Colonic mucosa (tissue), 4 donors: ENCODE measurements around the gene CKAP4. TPM values are rescaled to one million over a fixed set of nuclear protein-coding genes. Genes with fewer than 3 reads are reported as not detected.

ENCODE experiments used
- DNase-seq: peaks from one replicate; pipeline ENCODE4 v3.0.0-alpha.2; 2020
- H3K27ac ChIP-seq: fragments of 200-600 bp; one replicate; pipeline ENCODE4 v1.8.0; 2021
- H3K27me3 ChIP-seq: fragments of 200-600 bp; one replicate; pipeline ENCODE4 v1.8.0; 2021
- H3K36me3 ChIP-seq: fragments of 200-600 bp; one replicate; pipeline ENCODE4 v1.8.0; 2021
- H3K4me1 ChIP-seq: fragments of 200-600 bp; one replicate; pipeline ENCODE4 v1.8.0; 2021; ENCODE audit warnings: mild to moderate bottlenecking
- H3K4me3 ChIP-seq: fragments of 200-600 bp; one replicate; pipeline ENCODE4 v1.8.0; 2021
- H3K9ac ChIP-seq, 2 donors: one replicate each; pipeline ENCODE4 v1.7.0; 2013; ENCODE audit warnings: control low read depth in 2 of 2, low read depth in 2 of 2, low read length in 2 of 2
- H3K9me3 ChIP-seq: fragments of 200-600 bp; one replicate; pipeline ENCODE4 v1.8.0; 2021
- intact Hi-C: fragments of 100-400 bp; cut with DNase I; formaldehyde crosslinking; loops from one replicate; pipeline ENCODE4 v1.14.1; 2022
- total RNA-seq, 2 donors: library from RNA; stranded (reverse); fragmentation: NEBNext Ultra II Directional in 1 of 2; extraction: Animal tissue kit (Norgen Biotek cat#: 25700) in 1 of 2; gene quantifications; one replicate each; pipeline ENCODE4 v1.2.1, GENCODE V29; 2021
- TF ChIP-seq, protein P1 (sequence below): fragments of 200-600 bp; IDR thresholded peaks from one replicate; pipeline ENCODE4 v1.8.0; 2022; ENCODE audit warnings: antibody characterized with exemption, mild to moderate bottlenecking
- donor health status: healthy.
- donor health status: DM: no; HTN: no; CAD: no.
- donor health status: DM: no; HTN: no; CAD: no.

The CKAP4 gene
- total RNA-seq, 2 donors from 2014 or later: 91.0 to 148 TPM

DNA sequence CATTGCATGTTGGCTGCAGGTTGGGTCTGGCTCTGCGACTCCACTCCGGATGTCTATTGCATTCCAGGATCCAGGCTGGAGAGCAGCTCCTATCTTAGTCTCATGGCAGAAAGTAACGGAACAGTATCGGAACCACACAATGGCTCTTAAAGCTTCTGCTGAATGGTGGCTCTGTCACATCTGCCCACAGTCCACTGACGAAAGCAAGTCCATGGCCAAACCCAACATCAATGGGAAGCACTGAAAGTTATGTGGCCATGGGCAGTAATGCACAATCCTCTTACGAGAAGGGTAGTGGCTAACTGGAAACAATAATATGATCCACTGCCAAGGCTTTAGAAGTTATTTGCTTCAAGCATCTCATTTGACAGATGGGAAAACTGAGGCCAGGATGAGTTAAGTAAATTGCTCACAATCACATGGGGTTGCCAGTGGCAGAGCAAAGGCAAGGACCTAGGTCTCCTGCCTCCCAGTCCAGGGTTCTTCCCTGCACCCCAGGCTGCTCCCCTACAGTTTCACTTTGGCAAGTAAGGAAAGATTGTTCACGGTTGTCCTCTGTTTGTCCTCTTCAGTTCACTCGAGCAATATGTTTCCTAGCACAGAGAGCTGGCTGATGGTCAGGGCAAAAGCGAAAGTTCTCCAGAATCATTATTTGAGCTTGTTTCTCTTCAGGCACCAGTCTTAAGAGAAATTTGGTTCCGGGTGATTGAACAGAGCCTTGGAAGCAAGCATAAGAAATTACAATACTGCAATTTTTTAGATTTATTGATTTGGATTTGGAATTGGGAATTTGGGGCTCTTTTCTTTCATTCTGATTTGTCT, 54.2 kb downstream of the CKAP4 start:
- intact Hi-C loops: no loop called here
- no peak for DNase-seq
- H3K27ac ChIP-seq: no peak overlapping the region

DNA sequence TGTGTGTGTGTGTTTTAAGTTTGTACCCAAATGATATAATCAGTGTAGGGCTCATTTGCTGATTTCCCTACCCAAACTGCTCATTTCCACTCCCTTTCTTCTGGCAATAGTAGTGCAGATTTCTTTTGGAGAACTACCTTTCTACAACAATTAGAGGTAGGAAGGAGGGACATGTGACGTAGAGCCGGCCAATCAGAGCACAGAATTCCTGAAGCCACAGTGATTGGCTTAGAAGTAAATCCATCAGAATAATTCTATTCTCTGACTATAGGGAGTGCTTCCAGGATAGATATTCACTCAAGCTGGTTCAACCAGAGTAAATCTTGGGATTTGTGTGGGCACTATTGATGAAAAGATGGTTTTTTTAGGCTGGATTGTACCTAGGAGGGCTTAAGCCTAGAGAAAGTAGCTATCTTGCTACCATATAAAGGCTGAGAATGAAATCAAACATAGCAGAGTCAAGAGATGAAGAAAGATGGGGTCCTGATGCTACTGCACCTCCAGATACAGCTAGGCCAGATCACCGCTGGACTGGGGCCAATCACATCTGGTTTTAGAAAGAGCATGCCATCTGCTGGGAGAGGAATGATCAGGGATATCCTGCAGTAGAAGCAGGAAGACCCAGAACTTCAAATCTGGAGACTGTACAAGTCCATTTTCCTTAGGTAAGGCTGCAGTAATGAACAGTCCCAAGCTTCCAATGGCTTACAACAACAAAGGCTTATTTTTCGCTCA, 55.0 kb downstream of the CKAP4 start:
- no peaks in the 10 kb centered on the region for H3K27me3 ChIP-seq
- no peaks in the 10 kb centered on the region for H3K9me3 ChIP-seq
- H3K36me3 ChIP-seq: no peaks in the 10 kb centered on the region
- intact Hi-C loops: no loop called here
- H3K27ac ChIP-seq: no peak overlapping the region
- H3K4me1 ChIP-seq: no peaks in the 10 kb centered on the region
- H3K4me3 ChIP-seq: no peak overlapping the region
- TF ChIP-seq, protein P1, sequence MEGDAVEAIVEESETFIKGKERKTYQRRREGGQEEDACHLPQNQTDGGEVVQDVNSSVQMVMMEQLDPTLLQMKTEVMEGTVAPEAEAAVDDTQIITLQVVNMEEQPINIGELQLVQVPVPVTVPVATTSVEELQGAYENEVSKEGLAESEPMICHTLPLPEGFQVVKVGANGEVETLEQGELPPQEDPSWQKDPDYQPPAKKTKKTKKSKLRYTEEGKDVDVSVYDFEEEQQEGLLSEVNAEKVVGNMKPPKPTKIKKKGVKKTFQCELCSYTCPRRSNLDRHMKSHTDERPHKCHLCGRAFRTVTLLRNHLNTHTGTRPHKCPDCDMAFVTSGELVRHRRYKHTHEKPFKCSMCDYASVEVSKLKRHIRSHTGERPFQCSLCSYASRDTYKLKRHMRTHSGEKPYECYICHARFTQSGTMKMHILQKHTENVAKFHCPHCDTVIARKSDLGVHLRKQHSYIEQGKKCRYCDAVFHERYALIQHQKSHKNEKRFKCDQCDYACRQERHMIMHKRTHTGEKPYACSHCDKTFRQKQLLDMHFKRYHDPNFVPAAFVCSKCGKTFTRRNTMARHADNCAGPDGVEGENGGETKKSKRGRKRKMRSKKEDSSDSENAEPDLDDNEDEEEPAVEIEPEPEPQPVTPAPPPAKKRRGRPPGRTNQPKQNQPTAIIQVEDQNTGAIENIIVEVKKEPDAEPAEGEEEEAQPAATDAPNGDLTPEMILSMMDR: no peak
- no peak for DNase-seq
- H3K9ac ChIP-seq: no peak overlapping the region

More for the DNA sequence above, 54.2 kb downstream of the CKAP4 start:
- no peaks in the 10 kb centered on the region for H3K9me3 ChIP-seq
- no peaks in the 10 kb centered on the region for H3K36me3 ChIP-seq
- no peaks in the 10 kb centered on the region for H3K4me1 ChIP-seq
- TF ChIP-seq, protein P1: no peak
- H3K27me3 ChIP-seq: no peaks in the 10 kb centered on the region
- H3K4me3 ChIP-seq: no peak overlapping the region
- H3K9ac ChIP-seq: no peak overlapping the region

DNA sequence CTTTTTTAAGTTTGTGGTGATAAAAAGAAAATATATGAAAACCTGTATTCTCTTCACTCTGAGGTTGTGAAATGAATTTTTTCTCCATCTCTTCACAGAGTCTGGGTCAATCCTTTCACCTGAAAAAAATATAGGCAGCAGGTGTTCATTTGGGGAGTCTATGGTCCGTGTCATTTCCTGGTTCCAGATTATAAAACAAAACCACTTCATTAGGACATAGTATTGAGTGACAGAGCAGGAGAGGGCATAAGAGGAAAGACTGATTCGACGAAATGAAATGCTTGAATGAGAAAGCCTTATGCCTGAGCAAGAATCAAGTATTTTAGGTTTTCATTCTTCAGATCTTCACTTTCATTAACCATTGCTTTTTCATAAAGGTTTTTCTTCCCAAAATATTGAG, 57.2 kb downstream of the CKAP4 start:
- TF ChIP-seq, protein P1: no peak
- H3K27ac ChIP-seq: no peak overlapping the region
- intact Hi-C loops: no loop called here
- H3K36me3 ChIP-seq: no peaks in the 10 kb centered on the region
- no peak overlapping the region for H3K9ac ChIP-seq
- no peaks in the 10 kb centered on the region for H3K4me1 ChIP-seq
- H3K9me3 ChIP-seq: no peaks in the 10 kb centered on the region
- H3K27me3 ChIP-seq: no peaks in the 10 kb centered on the region
- no peak overlapping the region for H3K4me3 ChIP-seq
- no peak for DNase-seq

DNA sequence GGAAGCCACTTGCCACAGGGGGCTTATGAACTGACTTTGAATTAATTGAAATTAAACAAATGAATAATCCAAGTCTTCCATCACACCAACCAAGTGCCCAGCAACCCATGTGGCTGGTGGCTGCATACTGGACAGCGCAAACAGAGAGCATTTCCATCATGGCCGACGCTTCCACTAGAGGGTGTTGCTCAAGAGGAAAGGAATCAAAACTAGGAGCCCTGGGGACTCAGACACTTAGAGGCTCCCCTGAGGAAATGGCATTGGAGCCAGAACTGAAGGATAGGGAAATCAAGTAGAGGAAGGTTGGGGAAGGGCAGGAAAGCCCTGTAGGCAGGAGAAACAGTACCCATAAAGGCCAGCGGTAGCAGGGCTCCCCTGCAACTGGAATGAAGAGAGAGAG, 58.5 kb downstream of the CKAP4 start:
- H3K9ac ChIP-seq: no peak overlapping the region
- no peak for DNase-seq
- H3K36me3 ChIP-seq: no peaks in the 10 kb centered on the region
- H3K9me3 ChIP-seq: no peaks in the 10 kb centered on the region
- TF ChIP-seq, protein P1: no peak
- H3K27ac ChIP-seq: no peak overlapping the region
- H3K27me3 ChIP-seq: no peaks in the 10 kb centered on the region
- intact Hi-C loops: no loop called here
- H3K4me1 ChIP-seq: no peaks in the 10 kb centered on the region
- H3K4me3 ChIP-seq: no peak overlapping the region

DNA sequence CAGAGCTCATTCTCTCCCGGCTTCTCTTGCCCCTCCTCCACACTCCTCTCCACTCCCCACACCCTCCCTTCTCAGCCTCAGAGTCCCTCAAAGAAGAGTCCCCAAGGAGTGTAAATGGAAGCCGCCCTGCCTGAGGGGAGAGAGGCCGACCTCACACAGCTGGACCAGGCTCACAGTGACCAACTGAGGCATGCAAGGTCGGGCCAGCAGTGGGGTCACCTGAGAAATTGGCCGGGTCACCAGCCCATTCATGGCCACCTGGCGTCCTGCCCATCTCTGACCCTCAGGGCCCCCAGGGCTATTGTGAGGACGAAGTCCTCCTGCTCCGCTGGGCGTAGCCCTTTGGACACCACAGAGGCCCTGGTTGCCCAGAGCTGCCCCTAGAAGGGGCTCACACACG, 59.6 kb downstream of the CKAP4 start:
- Histone ChIP-seq H3K4me1 (no peaks in the 10 kb centered on the region), H3K4me3 (no peak overlapping the region), H3K9ac (no peak overlapping the region), H3K27ac (no peak overlapping the region), H3K36me3 (no peaks in the 10 kb centered on the region), H3K27me3 (no peaks in the 10 kb centered on the region), H3K9me3 (no peaks in the 10 kb centered on the region)
- TF ChIP-seq, protein P1: no peak
- intact Hi-C loops: no loop called here
- DNase-seq: no peak

Other genes with a start within 250 kb of the CKAP4 start
- gene NUAK1, start 109.1 kb downstream of the CKAP4 start, total RNA-seq: 1 to 10 TPM; 2.2 to 3.7 TPM
- gene TCP11L2, start 54.7 kb upstream of the CKAP4 start, total RNA-seq: 10 to 100 TPM; 13.3 to 45.6 TPM
- gene POLR3B, start 109.7 kb upstream of the CKAP4 start, total RNA-seq: 10 to 100 TPM in 1 of 2 donors, 1 to 10 TPM in 1; 5.7 to 10.4 TPM